Measurements from ENCODE around the gene CDH13. TPM values are rescaled to one million over a fixed set of nuclear protein-coding genes. Genes with fewer than 3 reads are reported as not detected.

The CDH13 gene
- total and polyA plus RNA-seq, 2 experiments from 2014 or later: 1.6 to 4.4 TPM

GRCh38 chr16:83840060-83840617, 1213.4 kb downstream of the CDH13 start:
- Mint-ChIP-seq H3K27me3 (ENCODE audit: insufficient read depth, low read depth, poor library complexity) (peaks cover 14% of the 10 kb centered on the region), H3K36me3 (ENCODE audit: low read depth) (no peaks in the 10 kb centered on the region), H3K9me3 (no peaks in the 10 kb centered on the region; the same call in 1 of the 3 replicates), H3K4me3 (peak overlapping the region; percentile 45; the same call in 2 of the 3 replicates), H3K4me1 (peaks cover 85% of the 10 kb centered on the region), H3K27ac (peak overlapping the region; percentile 95)
- H3K4me1 ChIP-seq (ENCODE audit: insufficient read depth): peaks cover 58% of the 10 kb centered on the region
- H3K9me2 ChIP-seq (ENCODE audit: insufficient read depth): no peaks in the 10 kb centered on the region
- 0 out of 2 replicates have a peak, but pooled peaks cover 3% of the 10 kb centered on the region for H3F3A ChIP-seq (replicated peaks; ENCODE audit: low read depth)
- no peaks in the 10 kb centered on the region for H3K36me3 ChIP-seq (ENCODE audit: insufficient read depth)
- H3K4me3 ChIP-seq: no peak overlapping the region
- no peaks in the 10 kb centered on the region for H3K79me2 ChIP-seq (replicated peaks; ENCODE audit: insufficient read depth)
- no peak for TF ChIP-seq EZH2phosphoT487 (IDR thresholded peaks at IDR 0.05; ENCODE audit: unreplicated experiment)
- TF ChIP-seq CTCF (conservative IDR thresholded peaks at IDR 0.05; ENCODE audit: low read depth in 2 of 2): no peak
- no peak for TF ChIP-seq ETS1 (IDR thresholded peaks at IDR 0.05)
- no peak for TF ChIP-seq NANOG (IDR thresholded peaks at IDR 0.05; ENCODE audit: borderline replicate concordance)
- TF ChIP-seq EZH2 (IDR thresholded peaks at IDR 0.05; ENCODE audit: low read depth, unreplicated experiment): no peak
- TF ChIP-seq CREB1 (CRISPR knock-in tag; IDR thresholded peaks at IDR 0.05; ENCODE audit: low read depth): 0 out of 2 replicates have a peak, but pooled peaks have one; percentile 16
- TF ChIP-seq ZNF462 (CRISPR knock-in tag; IDR thresholded peaks at IDR 0.05): 0 out of 2 replicates have a peak, but pooled peaks have one; percentile 6
- TF ChIP-seq JUNB (IDR thresholded peaks at IDR 0.05; ENCODE audit: unreplicated experiment): no peak
- TF ChIP-seq ZNF331 (CRISPR knock-in tag; IDR thresholded peaks at IDR 0.05; ENCODE audit: low read depth): no peak
- no peak for TF ChIP-seq REST (IDR thresholded peaks at IDR 0.05; ENCODE audit: unreplicated experiment)
- no peak for TF ChIP-seq ZNF114 (CRISPR knock-in tag; IDR thresholded peaks at IDR 0.05)
- peak overlapping the region; percentile 20; the same call in 1 of the 2 replicates for H3K4me2 ChIP-seq
- H2AFZ ChIP-seq: no peak overlapping the region
- no peaks in the 10 kb centered on the region for H4K20me1 ChIP-seq (replicated peaks; ENCODE audit: insufficient read depth)
- ATAC-seq: peak; percentile 72
- peak overlapping the region; percentile 91 for H3K27ac ChIP-seq (ENCODE audit: low read depth)
- no peaks in the 10 kb centered on the region for H3K27me3 ChIP-seq (ENCODE audit: insufficient read depth)
- DNase-seq (ENCODE audit: low spot score): peak; percentile 70

All from GM23338 (cell line).